Measurements from ENCODE around the gene KIFAP3. TPM values are rescaled to one million over a fixed set of nuclear protein-coding genes. Genes with fewer than 3 reads are reported as not detected.
"Not testable (repeated sequence)": the region's sequence is repeated elsewhere in the genome, so short reads cannot be mapped to it uniquely, and the experiment has no call there.

Gene KIFAP3
- polyA plus RNA-seq (ENCODE audit: insufficient read length in 4 of 4): 10 to 100 TPM; 39.6 to 54.5 (median 49.6) TPM

DNA sequence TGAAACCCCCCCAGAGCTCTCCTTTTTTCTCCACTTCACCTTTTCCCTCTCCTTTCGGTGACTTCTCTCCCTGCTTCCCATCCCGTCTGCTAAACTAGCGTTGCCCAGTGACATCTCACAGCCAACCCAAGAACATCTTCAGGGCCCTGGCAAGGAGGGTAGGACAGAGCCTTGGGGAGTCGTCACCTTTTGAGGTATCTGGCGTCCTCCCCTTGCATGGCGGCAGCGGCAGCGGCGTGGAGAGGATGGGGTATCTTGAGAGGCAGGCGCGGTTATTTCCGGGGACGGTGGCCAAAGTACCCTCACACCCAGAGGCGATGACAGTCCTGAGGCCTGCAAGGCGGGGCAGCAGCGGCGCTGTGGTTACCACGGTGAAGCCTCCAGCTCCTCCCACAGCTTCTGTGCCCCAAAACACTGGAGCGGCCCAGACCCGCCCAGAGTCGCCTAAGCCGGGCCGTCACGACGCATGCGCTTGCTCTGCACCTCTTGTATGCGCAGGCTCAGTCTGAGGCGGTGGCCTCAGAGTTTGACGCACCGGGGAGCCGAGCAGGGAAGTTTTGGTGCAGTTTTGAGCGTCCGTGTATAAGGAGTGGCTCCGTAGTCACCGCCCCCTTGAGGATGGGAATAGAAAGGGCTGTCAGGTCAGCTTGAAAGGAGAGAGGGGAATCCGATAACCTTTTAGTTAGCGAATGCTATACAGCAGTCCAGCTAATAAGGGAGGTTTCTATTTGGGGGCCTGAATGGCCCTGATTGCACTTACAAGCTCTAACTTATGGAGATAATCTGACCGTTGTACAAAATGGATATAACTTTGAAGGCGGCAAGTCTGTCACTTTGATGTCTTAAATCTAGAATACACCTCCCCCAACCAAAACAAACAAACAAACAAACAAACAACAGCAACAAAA is at the start of gene KIFAP3:
KIFAP3 (minus strand) TSS at position 446 of the 908 bp plus-strand sequence; CDS start at position 218, 228 bp downstream.
- peak; percentile 87 to 94 (median 92) for DNase-seq (ENCODE audit: low read depth in 4 of 4, low spot score in 3 of 4)

DNA sequence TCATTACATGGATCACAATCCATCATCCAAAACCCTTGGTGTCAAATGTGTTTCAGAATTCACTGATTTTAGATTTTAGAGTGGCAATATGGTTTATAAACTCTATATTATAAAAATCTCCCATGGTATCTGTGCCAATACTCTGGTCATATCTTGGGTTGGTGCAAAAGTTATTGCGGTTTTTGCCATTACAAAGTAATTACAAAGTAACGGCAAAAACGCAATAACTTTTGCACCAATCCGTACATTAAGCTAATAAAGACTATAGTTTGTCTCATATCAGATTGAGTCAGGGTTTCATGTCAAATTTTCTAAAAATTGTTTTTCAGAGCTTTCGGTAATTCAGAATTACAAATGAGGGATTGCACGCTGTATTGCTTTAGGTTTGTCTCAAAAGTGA is 47.9 kb upstream of the KIFAP3 start:
- no peak for DNase-seq (ENCODE audit: low read depth in 4 of 4, low spot score in 3 of 4)

DNA sequence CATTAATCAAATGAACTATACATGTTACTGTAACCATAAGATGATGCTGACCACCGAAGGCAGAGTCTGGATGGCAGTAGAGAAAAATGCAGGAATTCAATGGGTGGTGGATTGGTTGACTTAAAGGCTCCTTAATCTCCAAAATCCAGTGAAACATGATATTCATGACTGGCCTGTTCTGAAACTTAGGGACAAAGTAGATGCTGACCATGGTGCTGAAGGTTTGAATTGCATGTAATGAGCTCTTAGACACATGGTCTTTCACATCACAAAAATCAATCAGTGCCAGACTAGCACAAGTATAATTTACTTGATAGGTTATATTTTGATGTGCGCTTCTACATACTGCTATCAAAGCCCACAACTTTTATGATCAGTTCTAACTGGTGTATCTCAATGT is 40.4 kb upstream of the KIFAP3 start:
- no peak for DNase-seq (ENCODE audit: low read depth in 4 of 4, low spot score in 3 of 4)

DNA sequence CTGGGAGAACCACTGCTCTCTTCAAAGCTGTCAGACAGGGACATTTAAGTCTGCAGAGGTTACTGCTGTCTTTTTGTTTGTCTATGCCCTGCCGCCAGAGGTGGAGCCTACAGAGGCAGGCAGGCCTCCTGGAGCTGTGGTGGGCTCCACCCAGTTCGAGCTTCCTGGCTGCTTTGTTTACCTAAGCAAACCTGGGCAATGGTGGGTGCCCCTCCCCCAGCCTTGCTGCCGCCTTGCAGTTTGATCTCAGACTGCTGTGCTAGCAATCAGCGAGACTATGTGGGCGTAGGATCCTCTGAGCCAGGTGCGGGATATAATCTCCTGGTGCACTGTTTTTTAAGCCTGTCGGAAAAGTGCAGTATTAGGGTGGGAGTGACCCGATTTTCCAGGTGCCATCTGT is 38.6 kb upstream of the KIFAP3 start:
- DNase-seq (ENCODE audit: low read depth in 4 of 4, low spot score in 3 of 4): not testable (repeated sequence)

DNA sequence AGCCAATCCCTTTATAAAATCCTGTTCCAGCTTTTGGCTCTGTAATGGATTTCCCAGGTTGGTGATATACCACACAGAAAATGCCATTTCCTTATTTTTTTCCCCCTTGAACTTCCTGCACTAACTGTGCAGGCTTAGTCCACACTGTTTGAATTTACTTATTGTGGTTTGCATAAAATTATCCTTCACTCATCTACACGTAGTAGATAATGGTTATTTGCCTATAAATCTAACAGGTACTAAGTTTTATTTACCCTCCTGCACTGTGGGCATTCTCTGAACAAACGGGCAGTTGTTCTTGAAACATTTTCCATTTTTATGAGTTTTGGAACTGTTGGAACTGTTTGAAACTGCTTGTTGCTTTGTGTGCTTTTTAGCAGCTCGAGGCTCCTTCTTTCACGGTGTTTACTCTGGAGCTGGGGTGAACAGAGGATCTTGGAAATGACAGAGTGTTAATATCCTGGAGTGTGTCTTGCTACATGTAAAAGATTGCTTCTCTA is 23.0 kb upstream of the KIFAP3 start:
- DNase-seq (ENCODE audit: low read depth in 4 of 4, low spot score in 3 of 4): no peak

DNA sequence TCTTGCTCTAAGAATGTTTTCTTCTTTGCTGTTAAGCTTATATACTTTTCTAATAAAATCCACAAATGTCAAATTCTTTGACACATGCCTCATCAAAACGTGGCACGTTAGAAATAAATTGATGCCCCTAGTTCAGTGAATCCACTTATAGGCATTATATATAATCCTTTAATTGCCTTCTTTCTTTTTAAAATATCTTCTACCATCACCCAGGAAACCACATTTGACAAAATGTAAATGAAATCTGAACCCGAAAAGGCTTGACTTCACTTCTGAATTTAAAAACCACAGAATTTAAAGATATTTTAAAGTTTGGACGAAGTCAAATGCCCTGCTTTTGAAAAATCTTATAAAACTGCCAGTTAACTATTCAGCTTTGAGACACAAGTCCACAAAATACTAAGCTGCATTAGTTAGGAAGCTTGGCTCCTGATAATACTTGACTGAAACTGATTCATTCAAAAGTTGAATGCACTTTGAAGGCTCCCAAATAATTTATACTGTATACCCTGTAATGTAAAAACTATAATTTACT is 22.4 kb upstream of the KIFAP3 start:
- no peak for DNase-seq (ENCODE audit: low read depth in 4 of 4, low spot score in 3 of 4)

DNA sequence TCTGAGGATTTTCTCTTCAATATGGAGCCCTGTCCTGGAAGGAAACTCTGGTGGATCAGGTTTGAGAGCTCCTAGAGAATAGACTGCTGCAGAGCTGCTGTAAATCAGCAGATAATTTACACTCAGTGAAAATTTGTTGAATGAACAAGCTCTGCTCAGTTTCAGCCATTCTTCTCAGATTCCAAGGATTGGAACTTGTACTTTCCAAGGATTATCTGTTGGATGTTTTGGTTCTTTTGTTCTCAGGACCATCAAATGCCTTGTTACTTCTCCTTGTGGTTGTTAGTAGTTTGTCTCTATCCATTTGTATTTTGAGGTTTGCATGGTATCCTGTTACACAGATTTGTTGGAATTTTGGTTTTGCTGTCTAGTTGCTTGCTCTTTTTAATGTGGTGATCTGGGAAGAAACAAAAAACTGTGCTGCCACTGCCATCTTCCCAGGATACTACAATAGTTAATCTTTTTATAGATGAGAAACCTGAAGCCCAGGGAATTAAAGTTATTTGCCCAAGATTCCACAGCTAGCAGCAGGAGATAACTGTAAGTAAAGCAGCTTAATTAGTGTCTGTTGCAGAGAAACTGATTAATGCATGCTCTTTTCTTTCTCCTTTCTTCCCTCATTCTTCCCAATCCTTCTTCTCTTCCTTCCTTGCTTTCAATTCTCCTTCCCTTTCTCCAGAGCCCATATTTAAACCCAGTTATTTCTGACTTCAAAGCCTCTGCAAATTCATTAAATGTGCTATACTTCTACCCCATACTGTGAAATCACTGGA is 21.7 kb upstream of the KIFAP3 start:
- DNase-seq (ENCODE audit: low read depth in 4 of 4, low spot score in 3 of 4): no peak

DNA sequence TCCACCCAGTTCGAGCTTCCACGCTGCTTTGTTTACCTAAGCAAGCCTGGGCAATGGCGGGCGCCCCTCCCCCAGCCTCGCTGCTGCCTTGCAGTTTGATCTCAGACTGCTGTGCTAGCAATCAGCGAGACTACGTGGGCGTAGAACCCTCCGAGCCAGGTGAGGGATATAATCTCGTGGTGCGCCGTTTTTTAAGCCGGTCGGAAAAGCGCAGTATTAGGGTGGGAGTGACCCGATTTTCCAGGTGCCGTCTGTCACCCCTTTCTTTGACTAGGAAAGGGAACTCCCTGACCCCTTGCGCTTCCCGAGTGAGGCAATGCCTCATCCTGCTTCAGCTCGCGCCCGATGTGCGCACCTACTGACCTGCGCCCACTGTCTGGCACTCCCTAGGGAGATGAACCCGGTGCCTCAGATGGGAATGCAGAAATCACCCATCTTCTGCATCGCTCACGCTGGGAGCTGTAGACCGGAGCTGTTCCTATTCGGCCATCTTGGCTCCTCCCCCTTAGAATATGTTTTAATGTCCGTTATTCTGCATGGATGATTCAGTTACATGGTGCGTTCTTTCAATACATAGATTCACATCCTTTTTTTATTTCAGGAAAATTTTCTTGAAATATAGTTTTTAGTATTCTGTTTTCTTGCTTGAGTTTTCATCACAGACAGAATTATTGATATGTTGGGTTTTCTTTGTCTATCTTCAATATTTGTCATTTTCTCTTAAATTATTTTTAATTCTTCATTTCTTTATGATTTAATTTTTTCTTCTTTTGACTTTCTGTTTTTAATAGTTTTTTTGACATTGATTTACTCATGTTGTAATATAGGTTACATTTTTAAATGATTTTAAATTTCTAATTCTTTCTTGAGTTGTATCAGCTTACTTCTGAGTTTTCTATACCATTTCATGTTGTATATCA is 20.5 kb upstream of the KIFAP3 start:
- not testable (repeated sequence) for DNase-seq (ENCODE audit: low read depth in 4 of 4, low spot score in 3 of 4)

DNA sequence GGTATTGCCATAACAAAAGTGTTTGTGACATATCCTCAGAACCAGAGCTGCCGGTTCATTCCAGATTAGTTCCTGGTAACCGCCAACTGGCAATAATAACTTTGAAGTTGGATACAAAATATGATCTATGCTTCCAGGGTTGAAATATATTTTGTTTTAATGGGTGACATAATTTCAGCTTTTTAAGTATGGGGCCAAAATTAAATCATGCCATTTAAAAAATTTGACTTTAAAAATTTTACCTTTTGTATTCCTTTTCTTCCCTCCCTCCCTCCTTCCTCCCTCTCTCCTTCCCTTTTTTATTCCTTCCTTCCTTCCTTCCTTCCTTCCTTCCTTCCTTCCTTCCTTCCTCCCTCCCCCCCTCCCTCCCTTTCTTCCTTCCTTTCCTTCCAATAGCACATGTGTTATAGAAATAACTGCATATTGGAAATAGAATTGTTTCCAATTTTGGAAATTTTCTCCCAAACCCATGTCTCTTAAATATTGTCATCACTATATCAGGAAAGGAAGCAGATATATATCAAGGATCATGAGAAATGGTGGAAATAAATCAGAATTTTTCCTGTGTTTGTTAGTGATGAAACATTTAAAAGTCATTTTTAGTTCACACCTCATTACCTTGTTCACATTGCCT is 12.0 kb upstream of the KIFAP3 start:
- no peak for DNase-seq (ENCODE audit: low read depth in 4 of 4, low spot score in 3 of 4)

DNA sequence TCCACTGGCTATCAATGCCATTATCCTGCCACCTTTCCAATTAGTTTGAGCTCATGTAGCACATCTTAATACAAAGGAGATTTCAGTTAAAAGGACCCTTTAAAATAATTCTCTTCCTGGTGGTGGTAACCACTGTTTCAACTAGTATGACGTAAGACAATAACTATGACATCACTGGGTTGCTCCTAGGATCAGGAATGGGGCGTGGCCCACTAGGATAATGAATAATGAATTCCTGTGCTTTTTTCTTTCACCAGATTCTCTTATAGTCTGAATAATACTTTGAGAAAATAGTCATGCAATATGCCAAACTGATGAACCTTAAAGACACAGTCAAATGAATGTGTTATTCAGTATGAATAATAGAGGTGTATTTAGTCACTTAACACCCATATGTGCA is 10.6 kb upstream of the KIFAP3 start:
- DNase-seq (ENCODE audit: low read depth in 4 of 4, low spot score in 3 of 4): no peak

DNA sequence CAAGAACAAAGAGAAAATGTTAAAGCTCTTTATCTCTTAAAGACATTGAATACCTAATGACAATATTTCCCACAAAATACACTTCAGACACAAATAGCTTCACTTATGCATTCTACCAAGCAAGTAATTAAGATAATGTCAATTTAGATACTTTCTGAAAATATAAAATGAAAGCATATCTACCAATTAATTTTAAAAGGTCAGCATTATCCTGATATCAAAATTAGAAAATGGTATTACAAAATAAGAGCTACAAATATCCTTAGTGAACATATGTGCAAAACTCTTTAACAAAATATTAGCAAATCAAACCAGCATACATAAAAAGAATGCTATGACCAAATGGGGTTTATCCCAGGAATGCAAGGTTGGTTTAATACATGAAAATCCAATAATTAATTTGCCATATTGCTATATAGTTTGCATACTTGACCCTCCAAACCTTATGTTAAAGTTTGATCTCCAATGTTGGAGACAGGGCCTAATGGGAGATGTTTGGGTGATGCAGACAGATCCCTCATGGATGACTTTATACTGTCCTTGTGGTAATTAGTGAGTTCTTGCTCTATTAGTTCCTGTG is 4.2 kb upstream of the KIFAP3 start:
- DNase-seq (ENCODE audit: low read depth in 4 of 4, low spot score in 3 of 4): no peak

DNA sequence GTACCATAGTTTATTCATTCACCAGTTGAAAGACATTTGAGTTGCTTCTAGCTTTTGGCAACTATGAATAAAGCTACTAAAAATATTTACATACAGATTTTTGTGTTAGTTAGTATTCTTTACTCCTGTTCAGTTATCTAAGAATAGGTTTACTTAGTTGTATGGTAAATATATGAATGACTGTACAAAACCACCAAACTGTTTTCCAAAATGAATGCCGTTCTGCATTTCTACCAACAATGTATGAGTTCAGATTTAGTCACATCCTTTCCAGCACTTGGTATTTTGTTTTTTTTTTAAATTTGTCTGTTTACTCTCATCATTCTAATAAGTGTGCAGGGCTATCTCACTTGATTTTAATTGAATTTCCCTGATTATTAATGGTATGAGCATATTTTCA is 3.4 kb upstream of the KIFAP3 start:
- DNase-seq (ENCODE audit: low read depth in 4 of 4, low spot score in 3 of 4): no peak

DNA sequence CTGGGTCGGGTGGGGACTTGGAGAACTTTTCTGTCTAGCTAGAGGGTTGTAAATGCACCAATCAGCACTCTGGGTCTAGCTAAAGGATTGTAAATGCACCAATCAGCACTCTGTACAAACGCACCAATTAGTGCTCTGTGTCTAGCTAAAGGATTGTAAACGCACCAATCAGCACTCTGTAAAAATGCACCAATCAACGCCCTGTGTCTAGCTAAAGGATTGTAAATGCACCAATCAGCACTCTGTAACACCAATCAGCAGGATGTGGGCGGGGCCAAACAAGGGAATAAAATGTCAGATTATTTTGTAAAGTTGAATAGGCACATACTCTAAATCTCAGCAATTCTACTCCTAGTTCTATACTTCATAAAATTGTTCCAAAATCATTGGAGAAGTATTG is 2.5 kb upstream of the KIFAP3 start:
- not testable (repeated sequence) for DNase-seq (ENCODE audit: low read depth in 4 of 4, low spot score in 3 of 4)

DNA sequence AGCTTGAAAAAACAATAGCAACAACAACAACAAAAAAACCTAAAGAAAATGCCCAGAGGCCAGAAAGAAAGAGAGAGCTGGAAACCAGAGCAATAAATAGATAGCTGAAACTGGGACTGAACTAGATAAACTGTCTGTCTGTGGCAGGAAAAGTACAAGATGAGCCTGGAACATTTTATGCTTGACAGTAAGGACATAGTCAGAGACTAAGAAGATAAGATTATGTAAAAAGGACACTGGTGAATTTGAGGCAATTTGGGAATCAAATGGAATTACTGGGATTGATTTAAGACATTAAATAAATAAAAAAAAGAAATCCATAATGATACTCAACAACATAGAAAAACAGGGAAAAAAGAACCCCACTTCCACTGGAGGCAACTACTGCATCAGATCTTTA is 1.7 kb upstream of the KIFAP3 start:
- DNase-seq (ENCODE audit: low read depth in 4 of 4, low spot score in 3 of 4): no peak

DNA sequence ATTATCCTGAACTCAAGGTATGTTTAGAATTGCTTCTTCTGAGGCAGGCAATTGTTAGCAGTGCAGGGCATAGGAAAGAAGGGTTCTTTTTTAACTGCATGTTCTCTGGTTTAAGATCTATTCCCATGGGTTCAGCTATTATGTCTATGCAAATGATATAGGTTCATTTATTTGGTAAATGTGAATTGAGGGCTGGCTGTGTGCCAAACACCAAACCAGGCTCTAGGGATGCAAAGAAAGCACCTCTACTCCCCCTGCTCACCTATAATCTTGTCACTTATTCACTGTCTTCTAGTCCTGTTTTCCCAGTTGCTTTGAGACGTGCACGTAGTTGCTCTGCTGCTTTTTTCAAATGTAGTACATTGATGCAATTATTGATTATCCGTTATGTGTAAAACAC is 691 bp upstream of the KIFAP3 start:
- DNase-seq (ENCODE audit: low read depth in 4 of 4, low spot score in 3 of 4): no peak

DNA sequence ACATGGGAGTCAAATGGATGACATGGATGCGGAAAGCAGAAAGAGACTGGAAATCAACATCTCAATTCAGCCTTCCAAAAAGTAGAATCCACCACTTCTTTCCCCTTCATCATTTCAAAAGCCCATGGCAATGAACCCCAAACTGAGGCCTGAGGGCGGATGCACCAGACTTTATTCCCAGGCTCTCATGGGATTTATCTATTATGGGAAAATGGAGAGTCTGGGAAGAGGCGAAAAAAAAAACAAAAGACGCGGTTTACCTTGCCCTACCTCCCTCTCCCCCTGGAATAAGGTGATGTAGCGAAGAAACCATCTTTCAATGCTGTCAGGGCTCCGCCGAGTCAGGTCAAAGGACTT is 624 bp downstream of the KIFAP3 start:
- DNase-seq (ENCODE audit: low read depth in 4 of 4, low spot score in 3 of 4): peak in 1 of 4 donors; percentile 8

DNA sequence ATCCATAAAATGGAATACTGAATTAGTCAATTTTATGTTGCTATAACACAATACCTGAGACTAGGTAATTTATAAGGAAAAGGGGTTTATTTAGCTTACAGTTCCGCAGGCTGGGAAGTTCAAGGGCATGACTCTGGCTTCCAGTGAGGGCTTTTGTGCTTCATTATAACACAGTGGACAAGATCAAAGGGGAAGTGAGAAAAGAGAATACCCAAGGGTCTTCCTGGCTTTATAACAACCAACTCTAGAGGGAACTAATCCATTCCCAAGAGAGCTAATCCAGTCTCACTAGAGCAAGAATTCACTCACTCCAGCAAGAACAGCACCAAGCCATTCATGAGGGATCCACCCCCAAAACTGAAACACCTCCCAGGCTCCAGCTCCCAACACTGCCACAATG is 3.1 kb downstream of the KIFAP3 start:
- no peak for DNase-seq (ENCODE audit: low read depth in 4 of 4, low spot score in 3 of 4)

DNA sequence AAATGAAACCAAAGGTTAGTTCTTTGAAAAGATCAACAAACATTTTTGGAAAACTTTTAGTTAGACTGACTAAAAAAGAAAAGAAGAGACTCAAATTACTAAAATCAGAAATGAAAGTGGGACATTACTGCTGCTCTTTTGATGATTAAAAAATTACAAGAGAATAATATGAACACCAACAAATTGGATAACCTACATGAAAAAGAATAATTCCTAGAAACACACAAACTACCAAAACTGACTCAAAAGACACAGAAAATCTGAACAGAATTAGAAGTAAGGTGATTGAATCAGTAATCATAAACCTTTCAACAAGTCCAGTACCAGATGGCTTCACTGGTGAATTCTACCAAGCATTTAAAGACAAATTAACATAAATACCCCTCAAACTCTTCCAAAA is 5.6 kb downstream of the KIFAP3 start:
- DNase-seq (ENCODE audit: low read depth in 4 of 4, low spot score in 3 of 4): no peak

DNA sequence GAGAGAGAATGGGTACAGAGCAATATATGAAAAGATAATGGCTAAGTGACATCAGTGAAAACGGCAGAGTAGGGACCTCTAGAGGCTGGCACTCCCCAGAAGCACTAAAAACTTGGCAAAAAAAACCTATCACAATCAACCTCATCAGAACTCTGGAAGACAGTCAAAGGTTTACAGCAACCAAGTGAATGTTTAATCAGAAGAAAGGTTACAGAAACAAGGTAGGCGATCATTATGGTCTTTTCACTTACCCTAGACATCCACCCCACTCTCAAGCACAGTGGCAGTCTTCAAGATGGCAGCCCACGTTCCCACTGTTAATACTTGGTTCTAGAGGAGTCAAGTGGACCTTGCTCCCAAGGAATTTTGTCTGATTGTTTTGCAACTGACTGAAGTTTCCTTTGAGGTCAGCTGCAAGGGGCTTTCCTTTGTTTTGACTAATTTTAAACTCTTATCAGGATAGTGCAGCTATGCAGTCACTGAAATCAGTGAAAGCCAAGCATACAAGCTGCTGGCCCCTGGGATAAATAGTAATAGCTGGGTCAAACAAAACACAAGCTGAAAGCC is 7.2 kb downstream of the KIFAP3 start:
- no peak for DNase-seq (ENCODE audit: low read depth in 4 of 4, low spot score in 3 of 4)

Data from left renal pelvis (tissue), 4 donors.